GM21619 (cell line): ENCODE data around the gene IDI1.
"Not testable (repeated sequence)": the region's sequence is repeated elsewhere in the genome, so short reads cannot be mapped to it uniquely, and the experiment has no call there.

ENCODE experiments used
- ATAC-seq: cut with Tn5 transposase; IDR thresholded peaks from one replicate; pipeline ENCODE4 v1.9.1; 2021; ENCODE audit not compliant: unreplicated experiment

IDI1 gene

DNA sequence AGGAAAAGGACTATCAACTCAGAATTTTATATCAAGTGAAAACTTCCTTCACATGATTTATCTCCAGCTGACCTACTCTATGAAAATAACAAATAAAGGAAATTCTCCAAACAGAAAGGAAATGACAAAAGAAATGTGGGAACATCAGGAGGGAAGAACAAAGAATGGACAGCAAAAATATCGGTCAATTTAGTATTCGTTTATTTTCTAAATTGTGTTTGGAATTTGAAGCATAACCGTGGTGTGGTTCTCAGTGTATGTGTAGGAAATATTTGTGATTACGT lies 16.0 kb upstream of the IDI1 start:
- ATAC-seq = no peak

- ATAC-seq = no peak
Measured at GRCh38 chr10:1063232-1063865, 14.4 kb upstream of the IDI1 start.

- no peak for ATAC-seq
Measured at GRCh38 chr10:1061930-1062774, 13.2 kb upstream of the IDI1 start.

DNA sequence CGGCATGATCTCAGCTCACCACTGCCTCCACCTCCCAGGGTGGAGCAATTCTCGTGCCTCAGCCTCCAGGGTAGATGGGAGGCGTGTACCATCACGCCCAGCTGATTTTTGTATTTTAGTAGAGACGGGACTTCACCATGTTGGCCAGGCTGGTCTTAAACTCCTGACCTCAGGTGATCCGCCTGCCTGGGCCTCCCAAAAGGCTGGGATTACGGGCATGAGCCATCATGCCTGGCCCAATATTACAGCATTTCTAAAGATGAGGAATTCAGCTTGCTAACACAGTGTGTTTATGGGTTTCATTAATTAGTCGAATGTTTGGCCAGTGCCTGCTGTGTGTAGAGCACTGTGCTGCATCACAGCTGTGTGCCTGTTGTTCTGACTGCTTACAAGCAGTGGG lies 11.0 kb upstream of the IDI1 start:
- ATAC-seq = no peak

- no peak for ATAC-seq
Measured at GRCh38 chr10:1058017-1058416, 9.1 kb upstream of the IDI1 start.

GRCh38 chr10:1057106-1057657 lies 8.3 kb upstream of the IDI1 start:
- no peak for ATAC-seq

DNA sequence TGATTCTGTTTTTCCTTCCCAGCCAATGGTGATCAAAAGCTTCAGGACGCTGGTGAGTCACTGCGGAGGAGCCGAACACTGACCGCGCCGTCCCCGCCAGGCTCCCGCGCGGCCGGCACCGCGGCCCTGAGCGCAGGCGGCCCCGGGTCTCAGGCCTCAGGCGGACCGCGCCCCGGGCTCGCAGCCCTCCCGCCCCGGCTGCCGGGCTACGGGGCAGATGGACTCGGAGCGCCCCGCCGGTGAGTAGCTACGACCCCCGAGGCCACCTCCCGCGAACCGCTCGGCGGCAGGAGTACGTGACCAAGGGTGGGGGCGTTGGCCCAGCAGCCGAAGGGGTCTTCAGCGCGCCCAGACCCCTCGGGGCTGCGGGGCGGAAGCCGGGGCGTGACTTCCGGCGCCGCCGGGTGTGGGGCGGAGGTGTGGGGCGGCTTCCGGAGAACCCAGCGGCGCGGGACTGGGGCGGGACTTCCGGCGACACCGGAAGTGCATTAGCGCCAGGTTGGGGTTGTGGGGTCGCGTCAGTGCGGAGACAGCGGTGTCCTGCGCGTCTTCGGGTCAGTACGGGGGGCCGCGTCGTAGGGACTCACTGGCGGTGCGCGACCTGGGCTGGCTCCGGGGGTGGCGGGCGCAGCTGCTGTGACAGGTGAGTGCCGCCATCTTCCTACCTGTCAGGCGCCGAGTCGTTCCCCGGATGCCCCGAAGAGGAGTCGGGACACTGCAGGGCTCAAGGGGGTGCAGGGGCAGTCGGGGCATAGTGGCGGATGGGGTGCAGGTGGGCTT lies 7.6 kb upstream of the IDI1 start, which contains the start of gene WDR37:
Gene WDR37, plus strand, starts transcription at position 60 of the 780 bp plus-strand sequence. CDS start 15,771 bp downstream, outside the sequence.
- peak; percentile 92 for ATAC-seq

DNA sequence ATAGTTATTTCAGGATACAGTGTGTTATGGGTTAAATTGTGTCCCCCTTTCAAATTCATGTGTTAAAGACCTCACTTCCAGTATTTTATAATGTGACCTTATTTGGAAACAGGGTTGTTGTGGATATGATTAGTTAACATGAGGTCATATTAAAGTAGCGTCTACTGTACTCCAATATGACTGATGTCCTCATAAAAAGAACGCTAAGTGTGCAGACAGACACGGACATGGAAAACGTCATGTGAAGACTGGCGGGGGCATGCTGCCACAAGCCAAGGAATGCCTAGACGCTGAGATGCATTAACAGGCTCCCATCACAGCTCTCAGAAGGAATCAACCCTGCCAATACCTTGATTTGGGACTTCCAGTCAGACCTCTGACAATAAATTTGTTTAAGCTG lies 5.8 kb upstream of the IDI1 start:
- ATAC-seq = no peak

GRCh38 chr10:1050554-1050953 lies 1.6 kb upstream of the IDI1 start:
- no peak for ATAC-seq

GRCh38 chr10:1050145-1050544 lies 1.2 kb upstream of the IDI1 start:
- no peak for ATAC-seq

DNA sequence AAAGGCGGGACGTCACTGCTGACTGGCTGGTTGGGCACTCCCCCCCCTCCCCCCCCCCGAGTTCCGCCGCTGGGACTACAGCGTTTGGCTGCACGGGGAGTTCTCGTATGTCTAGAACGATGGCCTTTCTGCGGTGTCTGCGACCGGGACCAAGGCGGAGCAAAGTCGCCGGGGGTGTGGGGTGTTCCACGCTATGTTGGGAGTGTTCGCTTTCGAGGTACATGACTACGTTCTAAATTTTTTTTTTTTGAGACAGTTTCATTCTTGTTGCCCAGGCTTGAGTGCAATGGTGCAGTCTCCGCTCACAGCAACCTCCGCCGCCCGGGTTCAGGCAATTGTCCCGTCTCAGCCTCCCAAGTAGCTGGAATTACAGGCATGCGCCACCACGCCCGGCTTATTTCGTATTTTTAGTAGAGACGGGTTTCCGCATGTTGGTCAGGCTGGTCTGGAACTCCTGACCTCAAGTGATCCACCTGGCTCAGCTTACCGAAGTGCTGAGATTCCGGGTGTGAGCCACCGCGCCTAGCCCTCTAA lies 573 bp upstream of the IDI1 start:
- no peak for ATAC-seq

- no peak for ATAC-seq
Measured at GRCh38 chr10:1048349-1048731, 579 bp downstream of the IDI1 start.

GRCh38 chr10:1047937-1048336 lies 982 bp downstream of the IDI1 start:
- no peak for ATAC-seq

DNA sequence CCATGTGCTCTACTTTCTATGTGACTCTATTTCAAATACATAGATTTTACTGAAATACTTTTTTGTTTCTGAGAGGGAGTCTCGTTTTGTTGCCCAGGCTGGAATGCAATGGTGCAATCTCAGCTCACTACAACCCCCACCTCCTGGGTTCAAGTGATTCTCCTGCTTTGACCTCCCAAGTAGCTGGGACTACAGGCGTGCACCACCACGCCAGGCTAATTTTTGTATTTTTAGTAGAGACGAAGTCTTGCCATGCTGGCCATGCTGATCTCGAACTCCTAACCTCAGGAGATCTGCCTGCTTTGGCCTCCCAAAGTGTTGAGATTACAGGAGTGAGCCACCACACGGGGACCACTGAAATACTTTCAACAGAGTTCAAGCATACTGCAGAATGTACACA lies 3.5 kb downstream of the IDI1 start:
- ATAC-seq = no peak

DNA sequence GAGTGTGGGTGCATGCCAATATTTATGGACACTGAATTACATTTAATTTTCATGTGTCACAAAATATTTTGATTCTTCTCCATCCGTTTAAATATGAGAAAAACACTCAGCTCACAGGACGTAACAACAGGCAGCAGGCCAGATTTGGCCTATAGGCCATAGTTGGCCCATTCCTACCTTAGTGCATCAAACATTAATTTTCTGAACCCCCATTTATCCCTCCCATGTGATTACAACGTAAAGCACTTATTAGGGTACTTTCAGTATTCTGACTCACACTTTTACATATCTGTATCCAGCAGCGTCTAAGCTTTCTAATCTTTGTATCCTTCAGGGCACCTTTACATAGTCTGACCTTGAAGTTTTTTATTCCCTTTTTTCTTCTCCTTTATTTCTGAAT lies 4.0 kb downstream of the IDI1 start:
- no peak for ATAC-seq

GRCh38 chr10:1044146-1044545 lies 4.8 kb downstream of the IDI1 start:
- ATAC-seq = no peak

DNA sequence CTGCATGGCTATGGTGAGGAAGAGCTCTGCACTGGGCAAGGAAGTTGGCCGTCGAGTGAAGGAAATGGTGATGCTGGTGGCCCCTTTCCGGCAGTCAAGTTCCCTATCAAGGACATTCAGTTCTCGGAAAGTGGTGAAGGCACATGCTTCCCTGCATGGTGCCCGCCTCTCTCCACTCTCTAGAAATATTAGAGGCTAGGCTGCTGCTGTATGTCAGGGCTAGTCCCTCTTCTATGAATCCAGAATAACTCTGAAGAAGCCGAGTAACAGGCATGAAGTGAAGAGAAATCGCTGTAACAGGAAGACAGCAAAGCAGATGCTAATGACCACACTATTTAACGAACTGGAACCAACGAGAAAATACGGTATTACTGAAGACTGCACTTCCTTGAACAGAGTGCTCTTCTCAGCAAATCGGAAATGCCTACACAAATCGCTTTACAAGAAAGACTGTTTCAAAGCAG lies 5.4 kb downstream of the IDI1 start:
- ATAC-seq = peak; percentile 57

GRCh38 chr10:1041514-1041913 lies 7.4 kb downstream of the IDI1 start:
- no peak for ATAC-seq

DNA sequence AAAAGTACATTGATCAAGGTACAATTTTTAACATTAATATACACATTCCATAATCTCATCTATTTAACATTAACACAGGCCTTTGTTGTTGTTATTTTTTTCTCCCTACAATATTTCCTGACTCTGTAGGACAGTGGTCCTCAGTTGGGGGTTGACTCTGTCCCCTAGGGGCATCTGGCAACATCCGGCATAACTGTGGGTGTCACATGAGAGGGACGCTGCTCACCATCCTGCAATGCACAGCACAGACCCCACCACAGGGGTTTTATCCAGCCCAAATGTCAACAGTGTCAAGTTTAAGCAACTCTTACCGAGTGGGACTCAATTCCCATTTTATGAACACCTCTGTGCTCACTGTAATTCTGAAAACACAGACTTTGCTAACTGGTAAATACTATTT lies 8.8 kb downstream of the IDI1 start:
- no peak for ATAC-seq

GRCh38 chr10:1038769-1039168 lies 10.2 kb downstream of the IDI1 start:
- ATAC-seq = not testable (repeated sequence)

- no peak for ATAC-seq
Measured at GRCh38 chr10:1037098-1037497, 11.8 kb downstream of the IDI1 start.
